ENCODE results near the gene LIPN.
"Not testable (repeated sequence)": the region's sequence is repeated elsewhere in the genome, so short reads cannot be mapped to it uniquely, and the experiment has no call there.

Gene LIPN, protein sequence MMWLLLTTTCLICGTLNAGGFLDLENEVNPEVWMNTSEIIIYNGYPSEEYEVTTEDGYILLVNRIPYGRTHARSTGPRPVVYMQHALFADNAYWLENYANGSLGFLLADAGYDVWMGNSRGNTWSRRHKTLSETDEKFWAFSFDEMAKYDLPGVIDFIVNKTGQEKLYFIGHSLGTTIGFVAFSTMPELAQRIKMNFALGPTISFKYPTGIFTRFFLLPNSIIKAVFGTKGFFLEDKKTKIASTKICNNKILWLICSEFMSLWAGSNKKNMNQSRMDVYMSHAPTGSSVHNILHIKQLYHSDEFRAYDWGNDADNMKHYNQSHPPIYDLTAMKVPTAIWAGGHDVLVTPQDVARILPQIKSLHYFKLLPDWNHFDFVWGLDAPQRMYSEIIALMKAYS

DNA sequence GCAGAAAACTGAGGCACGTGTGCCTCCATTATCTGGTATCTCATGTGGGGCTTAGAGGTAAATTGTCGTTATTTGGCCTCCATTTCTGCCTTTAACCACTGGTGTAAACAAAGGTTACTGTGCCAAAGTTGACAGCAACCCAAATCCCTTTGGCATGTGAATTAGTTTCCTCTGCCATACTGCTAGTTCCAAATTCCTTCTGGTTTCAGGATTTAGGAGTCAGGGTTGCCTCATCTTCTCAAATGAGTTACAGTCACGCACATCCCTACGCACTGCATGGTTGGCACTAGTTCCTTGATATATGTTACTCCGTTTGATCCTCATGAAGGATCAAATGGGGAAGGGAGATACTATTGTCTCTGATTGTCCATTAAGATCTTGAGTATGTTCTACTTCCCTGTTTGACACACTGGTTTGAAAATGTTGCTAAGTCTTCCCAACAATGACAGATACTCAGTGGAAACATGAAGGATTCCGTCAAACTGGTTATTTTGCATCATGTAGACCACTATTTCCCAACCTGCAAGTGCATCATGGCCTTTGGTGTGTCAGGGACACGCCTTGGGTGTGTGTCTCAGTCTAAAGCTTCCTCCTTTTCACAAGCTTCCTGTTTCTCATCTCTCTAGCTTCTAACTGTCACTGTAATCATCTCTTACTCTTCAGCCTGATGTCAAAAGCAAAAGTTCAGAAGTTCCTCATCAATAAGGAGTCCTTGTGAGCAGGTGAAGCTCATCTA, at the start of gene LIPN:
LIPN (plus strand) TSS at position 655 of the 736 bp plus-strand sequence. CDS start 1,386 bp downstream, outside the sequence.
- DNase-seq (ENCODE audit: low spot score): no peak

DNA sequence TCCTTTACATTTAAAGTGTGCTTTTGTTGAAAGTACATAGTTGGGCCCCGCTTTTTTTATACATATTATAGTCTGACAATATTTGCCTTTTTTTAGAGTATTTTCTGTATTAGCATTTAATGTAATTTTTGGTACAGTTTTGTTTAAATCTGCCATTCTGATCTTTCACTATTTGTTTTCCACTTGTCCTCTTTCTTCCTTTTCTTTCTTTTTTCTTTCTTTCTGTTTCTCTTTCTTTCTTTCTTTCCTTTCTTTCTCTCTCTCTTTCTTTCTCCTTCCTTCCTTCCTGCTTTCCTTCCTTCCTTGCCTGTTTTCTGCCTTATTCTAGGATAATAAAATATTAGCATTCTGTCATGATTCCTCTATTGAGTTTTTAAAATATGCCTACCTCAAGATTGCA, 44.3 kb upstream of the LIPN start:
- DNase-seq (ENCODE audit: low spot score): no peak

GRCh38 chr10:88721392-88721791, 38.4 kb upstream of the LIPN start:
- no peak for DNase-seq (ENCODE audit: low spot score)

- no peak for DNase-seq (ENCODE audit: low spot score)
Observed at GRCh38 chr10:88725798-88726197, 34.0 kb upstream of the LIPN start.

DNA sequence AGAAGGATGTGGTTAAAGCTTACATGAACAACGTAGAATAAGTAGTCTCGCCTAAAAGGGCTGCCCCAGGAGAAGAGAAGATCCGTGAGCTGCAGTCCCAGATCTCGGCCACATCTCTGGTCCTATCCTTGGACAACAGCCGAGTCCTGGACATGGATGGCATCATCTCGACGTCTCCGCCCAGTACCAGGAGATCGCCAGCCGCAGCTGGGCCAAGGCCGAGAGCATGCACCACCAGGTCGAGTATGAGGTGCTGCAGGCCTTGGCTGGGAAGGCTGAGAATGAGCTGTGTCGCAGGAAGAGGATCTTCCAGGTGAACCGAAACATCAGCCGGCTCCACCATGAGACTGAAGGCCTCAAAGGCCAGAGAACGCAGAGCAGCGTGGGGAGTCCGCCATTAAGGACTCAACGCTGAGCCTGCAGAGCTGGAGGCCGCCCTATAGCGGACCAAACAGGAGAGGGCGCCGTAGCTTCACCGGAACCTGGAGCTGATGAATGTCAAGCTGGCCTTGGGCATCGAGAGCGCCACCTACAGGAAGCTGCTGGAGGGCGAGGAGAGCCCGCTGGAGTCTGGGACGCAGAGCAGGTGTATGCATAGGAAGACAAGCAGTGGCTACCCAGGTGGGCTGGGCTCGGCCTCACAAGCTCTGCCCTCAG, 31.6 kb upstream of the LIPN start:
- no peak for DNase-seq (ENCODE audit: low spot score)

DNA sequence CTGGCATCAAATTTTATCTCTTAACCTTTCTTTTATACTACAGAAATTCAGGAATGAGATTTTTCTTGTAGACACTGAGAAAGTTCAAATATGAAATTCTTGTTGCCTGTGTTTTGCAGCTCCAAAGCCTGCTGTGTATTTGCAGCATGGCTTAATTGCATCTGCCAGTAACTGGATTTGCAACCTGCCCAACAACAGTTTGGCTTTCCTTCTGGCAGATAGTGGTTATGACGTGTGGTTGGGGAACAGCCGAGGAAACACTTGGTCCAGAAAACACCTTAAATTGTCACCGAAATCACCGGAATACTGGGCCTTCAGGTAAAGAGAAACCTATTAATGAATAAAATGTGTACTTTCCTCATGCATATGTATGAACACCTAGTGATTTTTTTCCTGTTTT, 29.0 kb upstream of the LIPN start:
- DNase-seq (ENCODE audit: low spot score): no peak

DNA sequence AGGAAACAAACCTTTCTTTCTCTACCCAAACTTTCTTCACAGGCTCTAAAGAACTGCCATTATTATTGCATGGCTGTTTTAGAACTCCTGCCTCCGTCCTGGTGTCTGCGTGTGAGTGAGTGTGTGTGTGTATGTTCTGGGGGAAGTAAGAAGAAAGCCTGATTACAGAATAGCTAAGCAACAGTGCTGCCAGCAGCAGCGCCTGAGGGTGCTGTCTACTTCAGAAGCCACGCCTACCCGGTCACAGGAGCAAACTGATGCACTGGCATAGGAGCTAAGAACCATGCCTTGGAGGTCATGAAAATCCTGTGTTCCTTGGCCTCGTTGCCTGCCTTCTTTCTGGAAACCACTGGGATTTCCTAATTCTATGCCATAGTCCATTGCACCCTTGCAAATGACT, 28.5 kb upstream of the LIPN start:
- no peak for DNase-seq (ENCODE audit: low spot score)

DNA sequence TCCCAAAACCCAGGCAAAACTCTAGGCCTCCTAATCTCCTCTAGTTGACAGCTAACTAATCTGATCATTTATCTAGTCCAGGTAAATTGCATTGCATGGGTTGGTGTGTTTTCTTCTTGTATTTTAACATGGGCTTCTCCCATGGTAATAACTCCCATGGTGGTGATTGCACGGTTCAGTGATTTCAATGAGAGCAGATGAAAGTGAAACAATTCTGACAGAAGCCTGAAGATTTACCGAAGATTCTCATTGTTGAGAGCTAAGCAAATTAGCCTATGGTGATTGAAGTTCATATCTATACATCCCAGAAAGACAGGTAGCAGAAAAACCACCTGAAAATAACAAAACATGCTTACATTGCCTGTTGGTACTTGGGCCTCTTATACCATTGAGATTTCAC, 26.6 kb upstream of the LIPN start:
- no peak for DNase-seq (ENCODE audit: low spot score)

- no peak for DNase-seq (ENCODE audit: low spot score)
Observed at GRCh38 chr10:88735661-88736060, 24.2 kb upstream of the LIPN start.

DNA sequence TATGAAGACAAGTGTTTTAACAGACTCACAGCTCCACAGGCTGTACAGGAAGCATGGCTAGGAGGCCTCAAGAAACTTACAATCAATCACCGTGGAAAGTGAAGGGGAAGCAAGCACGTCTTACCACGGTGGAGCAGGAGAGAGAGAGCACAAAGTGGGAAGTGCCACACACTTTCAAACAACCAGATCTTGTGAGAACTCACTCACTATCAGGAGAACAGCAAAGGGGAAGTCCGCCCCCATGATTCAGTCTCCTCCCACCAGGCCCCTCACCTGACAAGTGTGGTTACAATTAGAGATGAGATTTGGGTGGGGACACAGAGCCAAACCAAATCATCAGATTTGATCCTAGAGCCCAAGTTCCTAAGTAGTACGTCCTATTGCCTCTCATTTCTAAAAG, 17.9 kb upstream of the LIPN start:
- DNase-seq (ENCODE audit: low spot score): not testable (repeated sequence)

DNA sequence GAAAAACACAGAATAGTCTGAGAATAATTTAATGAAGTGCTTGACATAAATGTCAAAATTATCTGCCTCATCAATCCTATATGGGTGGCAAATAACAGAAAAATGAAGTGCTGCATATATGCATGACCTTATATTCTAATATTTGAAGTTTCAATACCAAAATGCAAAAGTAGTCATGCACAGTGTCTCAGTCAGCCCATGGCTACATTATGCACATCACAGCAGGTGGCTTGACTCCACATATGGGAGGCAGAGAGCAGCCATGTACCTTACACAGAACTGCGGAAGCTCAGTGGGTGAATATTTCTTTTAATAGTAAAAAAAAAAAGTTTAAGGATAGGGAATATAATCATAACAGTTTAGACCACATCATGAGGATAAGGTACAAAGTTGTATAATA, 17.4 kb upstream of the LIPN start:
- no peak for DNase-seq (ENCODE audit: low spot score)

GRCh38 chr10:88744002-88744401, 15.8 kb upstream of the LIPN start:
- no peak for DNase-seq (ENCODE audit: low spot score)

DNA sequence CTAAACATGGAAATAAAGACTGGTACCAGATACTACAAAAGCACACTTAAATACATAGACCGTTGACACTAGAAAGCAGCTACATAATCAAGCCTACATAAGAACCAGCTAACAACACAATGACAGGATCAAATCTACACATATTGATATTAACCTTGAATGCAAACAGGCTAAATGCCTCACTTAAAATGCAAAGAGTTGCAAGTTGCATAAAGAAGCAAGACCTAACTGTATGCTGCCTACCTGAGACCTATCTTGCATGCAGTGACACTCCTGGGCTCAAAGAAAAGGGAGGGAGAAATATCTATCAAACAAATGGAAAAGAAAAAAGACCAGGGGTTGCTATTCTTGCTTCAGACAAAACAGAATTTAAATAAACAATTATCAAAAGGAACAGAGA, 14.2 kb upstream of the LIPN start:
- DNase-seq (ENCODE audit: low spot score): no peak

GRCh38 chr10:88754287-88754686, 5.5 kb upstream of the LIPN start:
- DNase-seq (ENCODE audit: low spot score): no peak

GRCh38 chr10:88755753-88756152, 4.1 kb upstream of the LIPN start:
- DNase-seq (ENCODE audit: low spot score): no peak

- no peak for DNase-seq (ENCODE audit: low spot score)
Observed at GRCh38 chr10:88756660-88757059, 3.2 kb upstream of the LIPN start.

DNA sequence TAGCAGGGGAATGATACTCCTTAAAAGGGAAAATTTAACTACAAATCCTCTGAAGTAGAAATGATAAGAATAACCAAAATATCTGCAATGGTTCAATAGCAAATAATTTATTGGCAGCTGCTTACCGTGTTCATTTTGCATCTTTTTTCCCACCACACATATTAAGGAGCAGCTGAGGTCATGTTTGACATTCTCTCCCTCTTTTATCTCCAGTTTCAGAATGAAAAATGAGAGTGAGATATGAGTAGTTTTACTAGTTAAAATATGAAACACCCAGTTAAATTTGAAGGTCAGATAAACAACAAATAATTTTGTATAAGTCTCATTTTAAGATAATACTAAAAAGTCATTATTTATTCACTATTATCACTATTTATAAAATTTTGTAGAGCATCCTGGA, 3.1 kb downstream of the LIPN start:
- DNase-seq (ENCODE audit: low spot score): no peak

DNA sequence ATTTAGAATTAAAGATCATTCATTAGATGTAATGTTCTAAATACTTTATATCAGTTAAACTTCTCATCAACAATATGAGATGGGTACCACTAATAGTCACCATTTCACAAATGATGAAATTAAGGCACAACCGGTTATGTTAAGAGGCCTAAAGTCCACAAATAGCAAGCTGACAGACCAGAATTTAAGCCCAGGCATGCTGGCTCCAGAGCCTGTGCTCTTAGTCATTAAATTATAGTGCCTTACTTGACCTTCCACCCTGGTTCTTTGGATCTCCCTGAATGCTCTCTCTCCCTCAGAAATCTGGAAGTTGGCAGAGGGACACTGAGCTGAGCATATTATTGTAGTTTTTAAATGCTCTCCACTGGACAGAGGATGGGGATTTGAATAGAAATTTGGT, 3.6 kb downstream of the LIPN start:
- DNase-seq (ENCODE audit: low spot score): no peak

DNA sequence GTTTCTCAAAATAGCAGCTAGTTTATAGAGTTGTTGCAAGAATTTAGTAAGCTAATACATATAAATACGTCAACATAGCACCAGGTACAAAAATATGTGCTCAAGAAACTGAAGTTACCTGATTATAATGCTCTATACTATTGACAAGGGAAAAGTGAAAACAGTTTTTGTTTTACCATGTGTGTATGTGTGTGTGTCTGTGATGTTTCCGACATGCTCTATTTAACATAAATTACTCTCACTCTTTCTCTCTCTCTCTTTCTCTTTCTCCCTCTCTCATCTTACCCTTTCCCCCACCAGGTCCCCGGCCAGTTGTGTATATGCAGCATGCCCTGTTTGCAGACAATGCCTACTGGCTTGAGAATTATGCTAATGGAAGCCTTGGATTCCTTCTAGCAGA, 4.3 kb downstream of the LIPN start:
- DNase-seq (ENCODE audit: low spot score): no peak

DNA sequence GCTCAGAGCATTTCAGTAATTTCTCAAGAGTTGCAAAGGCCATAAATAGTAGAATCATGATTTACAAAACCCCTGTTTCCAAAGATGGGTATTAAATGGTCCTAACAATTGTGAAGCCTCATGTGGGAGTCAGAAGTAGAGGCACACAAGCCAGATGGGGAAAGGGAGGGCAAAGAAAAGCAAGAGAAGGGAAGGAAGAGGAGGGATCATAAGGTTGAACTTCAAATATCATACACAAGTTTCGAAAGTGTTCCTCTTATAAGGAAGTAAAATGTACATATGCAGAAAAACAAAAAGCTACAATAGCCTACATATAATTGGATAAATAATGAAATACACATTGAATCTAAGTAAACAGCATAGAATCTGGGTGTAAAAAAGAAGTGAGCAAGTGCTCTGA, 6.0 kb downstream of the LIPN start:
- no peak for DNase-seq (ENCODE audit: low spot score)

GRCh38 chr10:88769384-88769783, 9.6 kb downstream of the LIPN start:
- no peak for DNase-seq (ENCODE audit: low spot score)

- DNase-seq (ENCODE audit: low spot score): no peak
Observed at GRCh38 chr10:88781206-88781605, 21.4 kb downstream of the LIPN start.

GRCh38 chr10:88782222-88782621, 22.4 kb downstream of the LIPN start:
- DNase-seq (ENCODE audit: low spot score): no peak
